Liver (tissue), 9 donors: ENCODE results near the gene PFN3. TPM values are rescaled to one million over a fixed set of nuclear protein-coding genes. Genes with fewer than 3 reads are reported as not detected.

ENCODE experiments used
- DNase-seq: peaks from one replicate; pipeline ENCODE4 v3.0.0-alpha.2; 2017; ENCODE audit warnings: low spot score
- H3K27ac ChIP-seq, 2 donors: one replicate each; pipeline ENCODE4 v1.7.0; 2013; ENCODE audit warnings: inconsistent platforms in 2 of 2, low read length in 2 of 2, control low read depth in 1 of 2, low read depth in 1 of 2, mild to moderate bottlenecking in 1 of 2
- H3K27me3 ChIP-seq, 4 donors: one replicate each; pipeline versions ENCODE4 v1.6.1 to v1.7.0; 2013; ENCODE audit warnings: low read length in 3 of 4, inconsistent platforms in 1 of 4, mild to moderate bottlenecking in 1 of 4, moderate library complexity in 1 of 4; ENCODE audit not compliant: control insufficient read depth in 4 of 4, insufficient read depth in 4 of 4
- H3K36me3 ChIP-seq, 4 donors: one replicate each; pipeline versions ENCODE4 v1.6.1 to v1.7.0; 2013; ENCODE audit warnings: low read length in 3 of 4, mild to moderate bottlenecking in 3 of 4, low read depth in 1 of 4, moderate library complexity in 1 of 4; ENCODE audit not compliant: control insufficient read depth in 4 of 4, insufficient read depth in 3 of 4
- H3K4me1 ChIP-seq, 4 donors: one replicate each; pipeline versions ENCODE4 v1.6.1 to v1.7.0; 2013; ENCODE audit warnings: low read length in 3 of 4, mild to moderate bottlenecking in 3 of 4, moderate library complexity in 1 of 4; ENCODE audit not compliant: control insufficient read depth in 4 of 4, insufficient read depth in 4 of 4
- H3K4me3 ChIP-seq, 3 donors: one replicate each; pipeline versions ENCODE4 v1.6.1 to v1.7.0; 2013; ENCODE audit warnings: low read length in 3 of 3, control low read depth in 1 of 3, low read depth in 1 of 3, mild to moderate bottlenecking in 1 of 3
- H3K9ac ChIP-seq, 2 donors: one replicate each; pipeline ENCODE4 v1.7.0; 2013; ENCODE audit warnings: low read length in 2 of 2, mild to moderate bottlenecking in 2 of 2, moderate library complexity in 2 of 2, control low read depth in 1 of 2, low read depth in 1 of 2
- H3K9me3 ChIP-seq, 4 donors: one replicate each; pipeline versions ENCODE4 v1.6.1 to v1.7.0; 2013; ENCODE audit warnings: low read length in 3 of 4; ENCODE audit not compliant: control insufficient read depth in 4 of 4
- EGR1 ChIP-seq, 2 donors: IDR thresholded peaks; 2 replicates each; pipeline ENCODE4 v1.6.1; 2016 to 2018; ENCODE audit warnings: antibody characterized with exemption in 2 of 2, low read depth in 2 of 2
- FOXA1 ChIP-seq: IDR thresholded peaks from 2 replicates; pipeline ENCODE4 v1.6.1; 2016; ENCODE audit warnings: antibody characterized with exemption
- HNF4A ChIP-seq, 2 donors: conservative IDR thresholded peaks; 2 replicates each; pipeline ENCODE4 v1.6.1; 2016; ENCODE audit warnings: antibody characterized with exemption in 2 of 2, mild to moderate bottlenecking in 2 of 2
- RAD21 ChIP-seq, 2 donors: IDR thresholded peaks; 2 replicates each; pipeline ENCODE4 v1.6.1; 2016; ENCODE audit warnings: antibody characterized with exemption in 2 of 2, mild to moderate bottlenecking in 2 of 2
- REST ChIP-seq: IDR thresholded peaks from 2 replicates; pipeline ENCODE4 v1.6.1; 2016; ENCODE audit warnings: antibody characterized with exemption, mild to moderate bottlenecking
- RXRA ChIP-seq, 2 donors: IDR thresholded peaks; 2 replicates each; pipeline ENCODE4 v1.6.1; 2017 to 2018; ENCODE audit warnings: antibody characterized with exemption in 2 of 2, mild to moderate bottlenecking in 1 of 2
- SP1 ChIP-seq: IDR thresholded peaks from 2 replicates; pipeline ENCODE4 v1.6.1; 2018; ENCODE audit warnings: antibody characterized with exemption, mild to moderate bottlenecking
- YY1 ChIP-seq: IDR thresholded peaks from 2 replicates; pipeline ENCODE4 v1.6.1; 2016; ENCODE audit warnings: antibody characterized with exemption, mild to moderate bottlenecking
- WGBS: extraction: QIAGEN DNeasy Blood & Tissue Kit; methylation state at CpG from one replicate; pipeline ENCODE4 v1.1.7; 2013; 5-methylcytosine and 5-hydroxymethylcytosine counted together
- polyA plus RNA-seq, 2 donors: library from polyadenylated mRNA; stranded (reverse) in 1 of 2; unstranded in 1 of 2; fragments of 200-250 nt in 1 of 2; fragments of >200 nt in 1 of 2; fragmentation: Nextera tagmentation in 1 of 2; extraction: Ambion mirVana in 1 of 2; gene quantifications; one replicate each; pipeline versions ENCODE4 v1.2.1 to v1.2.3, GENCODE V29; 2013 to 2015
- total RNA-seq, 2 donors: library from RNA; depleted of rRNA; stranded (reverse); fragments of >200 nt; gene quantifications; one replicate each; pipeline ENCODE4 v1.2.3, GENCODE V29; 2014
- TF ChIP-seq, protein P1 (sequence below): IDR thresholded peaks from 2 replicates; pipeline ENCODE4 v1.6.1; 2016; ENCODE audit warnings: antibody characterized with exemption
- TF ChIP-seq, protein P2 (sequence below): IDR thresholded peaks from 2 replicates; pipeline ENCODE4 v1.6.1; 2016; ENCODE audit warnings: antibody characterized with exemption
- donor health status: healthy.
- donor health status: healthy.
- donor health status: healthy.
- donor health status: healthy.
- donor health status: healthy.

The PFN3 gene
- total and polyA plus RNA-seq, 4 donors = not detected

- H3K4me1 ChIP-seq = peaks cover 26 to 77% (median 63%) of the 10 kb centered on the region in 4 donors
- H3K9ac ChIP-seq = peak overlapping the region in 1 of 2 donors; percentile 77
- no peaks in the 10 kb centered on the region for H3K27me3 ChIP-seq
- DNase-seq = peak; percentile 79
- peak overlapping the region; percentile 41 to 67 (median 43) for H3K4me3 ChIP-seq
- H3K36me3 ChIP-seq = no peaks in the 10 kb centered on the region
- H3K27ac ChIP-seq = peak overlapping the region; percentile 89 to 97
- WGBS = 16% methylated on average over 36 of the region's 36 CpGs
- TF ChIP-seq, protein P1, sequence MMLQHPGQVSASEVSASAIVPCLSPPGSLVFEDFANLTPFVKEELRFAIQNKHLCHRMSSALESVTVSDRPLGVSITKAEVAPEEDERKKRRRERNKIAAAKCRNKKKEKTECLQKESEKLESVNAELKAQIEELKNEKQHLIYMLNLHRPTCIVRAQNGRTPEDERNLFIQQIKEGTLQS = no peak
- TF ChIP-seq RXRA (IDR thresholded peaks at IDR 0.05) = peak; percentile 37 to 41
- TF ChIP-seq HNF4A (conservative IDR thresholded peaks at IDR 0.05) = peak in 1 of 2 donors; percentile 22
- TF ChIP-seq, protein P2, sequence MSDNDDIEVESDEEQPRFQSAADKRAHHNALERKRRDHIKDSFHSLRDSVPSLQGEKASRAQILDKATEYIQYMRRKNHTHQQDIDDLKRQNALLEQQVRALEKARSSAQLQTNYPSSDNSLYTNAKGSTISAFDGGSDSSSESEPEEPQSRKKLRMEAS = peak; percentile 40
- peak; percentile 50 for TF ChIP-seq SP1
- no peak for TF ChIP-seq FOXA1
- no peak for TF ChIP-seq EGR1 (IDR thresholded peaks at IDR 0.05; ENCODE audit: low read depth in 2 of 2)
- peak; percentile 89 for TF ChIP-seq YY1
- TF ChIP-seq REST = peak; percentile 78
- TF ChIP-seq RAD21 (IDR thresholded peaks at IDR 0.05) = peak; percentile 9 to 15
- no peaks in the 10 kb centered on the region for H3K9me3 ChIP-seq
These were observed 33.7 kb downstream of the PFN3 start for GRCh38 chr5:177366528-177367322.

DNA sequence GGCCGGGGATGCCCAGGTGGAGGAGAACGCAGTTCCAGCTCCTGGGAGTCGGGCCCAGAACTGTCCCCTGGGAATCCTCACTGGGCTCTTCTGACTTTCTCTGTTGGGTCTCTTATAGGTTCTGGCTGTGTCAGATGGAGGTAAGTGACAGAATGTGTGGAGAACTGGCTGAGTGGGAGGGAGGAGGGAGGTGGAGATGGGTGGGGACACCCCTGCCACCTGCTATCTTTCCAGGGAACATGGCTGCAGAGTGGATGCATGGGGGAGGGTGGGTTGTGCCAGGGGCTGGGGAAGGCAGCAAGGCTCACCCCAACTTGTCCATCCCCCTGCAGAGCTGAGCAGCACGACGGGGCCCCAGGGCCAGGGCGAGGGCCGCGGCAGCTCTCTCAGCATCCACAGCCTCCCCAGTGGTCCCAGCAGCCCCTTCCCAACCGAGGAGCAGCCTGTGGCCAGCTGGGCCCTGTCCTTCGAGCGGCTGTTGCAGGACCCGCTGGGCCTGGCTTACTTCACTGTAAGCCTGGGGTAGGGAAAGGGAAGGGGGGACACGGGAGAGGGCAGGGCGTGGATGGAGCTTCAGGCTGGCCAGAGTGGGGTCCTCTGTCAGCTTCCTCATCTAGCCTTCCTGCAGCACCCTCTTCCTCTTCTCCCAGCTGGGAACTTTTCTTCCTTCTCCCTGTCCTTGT, 34.5 kb downstream of the PFN3 start:
- TF ChIP-seq, protein P2 = no peak
- Histone ChIP-seq H3K27ac (peak overlapping the region; percentile 89 to 97), H3K36me3 (no peaks in the 10 kb centered on the region), H3K4me3 (no peak overlapping the region), H3K9ac (peak overlapping the region in 1 of 2 donors; percentile 77), H3K27me3 (no peaks in the 10 kb centered on the region), H3K9me3 (no peaks in the 10 kb centered on the region), H3K4me1 (peaks cover 24 to 75% (median 65%) of the 10 kb centered on the region in 4 donors)
- no peak for DNase-seq
- 90% methylated on average over 14 of the region's 14 CpGs for WGBS
